GM18499 (cell line): ENCODE results near the gene HLA-DQB1.
A peak's percentile ranks its signal among the peaks of the same experiment; 100 is the strongest.
"Not testable (repeated sequence)": the region's sequence is repeated elsewhere in the genome, so short reads cannot be mapped to it uniquely, and the experiment has no call there.

Experiments
- ATAC-seq: cut with Tn5 transposase; IDR thresholded peaks from one replicate; pipeline ENCODE4 v1.9.1; 2021; ENCODE audit warnings: moderate number of reproducible peaks; ENCODE audit not compliant: insufficient read depth, unreplicated experiment

The HLA-DQB1 gene

GRCh38 chr6:32666420-32667300, at the start of gene HLA-DQB1:
Gene HLA-DQB1 (minus strand): TSS chr6:32666657. CDS start chr6:32666607, 50 bp downstream.
- ATAC-seq, result peak; percentile 53

- ATAC-seq, result no peak
Measured at GRCh38 chr6:32713241-32713640, 46.8 kb upstream of the HLA-DQB1 start.

GRCh38 chr6:32709625-32710024, 43.2 kb upstream of the HLA-DQB1 start:
- no peak for ATAC-seq

- ATAC-seq, result not testable (repeated sequence)
Measured at GRCh38 chr6:32705164-32705563, 38.7 kb upstream of the HLA-DQB1 start.

GRCh38 chr6:32703347-32703746, 36.9 kb upstream of the HLA-DQB1 start:
- no peak for ATAC-seq

- no peak for ATAC-seq
Measured at GRCh38 chr6:32700391-32701040, 34.1 kb upstream of the HLA-DQB1 start.

GRCh38 chr6:32697031-32697430, 30.6 kb upstream of the HLA-DQB1 start:
- no peak for ATAC-seq

- no peak for ATAC-seq
Measured at GRCh38 chr6:32692019-32692418, 25.6 kb upstream of the HLA-DQB1 start.

- ATAC-seq, result no peak
Measured at GRCh38 chr6:32689531-32690501, 23.4 kb upstream of the HLA-DQB1 start.

GRCh38 chr6:32685603-32686002, 19.1 kb upstream of the HLA-DQB1 start:
- peak; percentile 71 for ATAC-seq

- ATAC-seq, result no peak
Measured at GRCh38 chr6:32684246-32684645, 17.8 kb upstream of the HLA-DQB1 start.

- ATAC-seq, result no peak
Measured at GRCh38 chr6:32680055-32680454, 13.6 kb upstream of the HLA-DQB1 start.

- ATAC-seq, result no peak
Measured at GRCh38 chr6:32679492-32679891, 13.0 kb upstream of the HLA-DQB1 start.

- not testable (repeated sequence) for ATAC-seq
Measured at GRCh38 chr6:32674123-32674522, 7.7 kb upstream of the HLA-DQB1 start.

GRCh38 chr6:32671908-32672307, 5.5 kb upstream of the HLA-DQB1 start:
- not testable (repeated sequence) for ATAC-seq

GRCh38 chr6:32669893-32670292, 3.4 kb upstream of the HLA-DQB1 start:
- no peak for ATAC-seq

- no peak for ATAC-seq
Measured at GRCh38 chr6:32669240-32669639, 2.8 kb upstream of the HLA-DQB1 start.

GRCh38 chr6:32668226-32668747, 1.8 kb upstream of the HLA-DQB1 start:
- ATAC-seq, result no peak

- no peak for ATAC-seq
Measured at GRCh38 chr6:32665661-32666060, 796 bp downstream of the HLA-DQB1 start.

- no peak for ATAC-seq
Measured at GRCh38 chr6:32664827-32665362, 1.6 kb downstream of the HLA-DQB1 start.
